Adrenal gland (tissue), 12 donors: ENCODE results near the gene FAAP100. TPM values are rescaled to one million over a fixed set of nuclear protein-coding genes. Genes with fewer than 3 reads are reported as not detected.
A peak's percentile ranks its signal among the peaks of the same experiment; 100 is the strongest.

Experiments used
- DNase-seq, 7 donors: peaks; one replicate each; pipeline ENCODE4 v3.0.0-alpha.2; 2019 to 2020
- H3K27ac ChIP-seq, 5 donors: fragments of 200-600 bp; sonication (generic) in 4 of 5; 1 replicate in 3 of 5; 2 replicates in 2 of 5; pipeline versions ENCODE4 v1.5.1 to v1.8.0; 2016 to 2020; ENCODE audit warnings: mild to moderate bottlenecking in 1 of 5
- H3K27me3 ChIP-seq: fragments of 200-600 bp; 2 replicates; pipeline ENCODE4 v1.8.0; 2021
- H3K36me3 ChIP-seq, 2 donors: fragments of 200-600 bp; replicated peaks in 1 of 2; 1 replicate in 1 of 2; 2 replicates in 1 of 2; pipeline versions ENCODE4 v1.5.1 to v1.8.0; 2018 to 2022
- H3K4me1 ChIP-seq, 2 donors: fragments of 200-600 bp; replicated peaks in 1 of 2; 1 replicate in 1 of 2; 2 replicates in 1 of 2; pipeline versions ENCODE4 v1.5.1 to v1.8.0; 2018 to 2021
- H3K4me3 ChIP-seq, 4 donors: fragments of 200-600 bp; sonication (generic) in 3 of 4; one replicate each; pipeline ENCODE4 v1.5.1; 2016 to 2018
- H3K9me3 ChIP-seq, 3 donors: fragments of 200-600 bp; sonication (generic) in 1 of 3; replicated peaks in 1 of 3; 1 replicate in 2 of 3; 2 replicates in 1 of 3; pipeline versions ENCODE4 v1.5.1 to v1.8.0; 2016 to 2021
- CTCF ChIP-seq, 6 experiments: fragments of 450-650 bp in 4 of 6; fragments of 200-600 bp in 2 of 6; sonication (generic) in 1 of 6; IDR thresholded peaks; 1 replicate in 5 of 6; 2 replicates in 1 of 6; pipeline versions ENCODE4 v1.5.1 to v1.8.0; 2016 to 2021; ENCODE audit warnings: antibody characterized with exemption in 6 of 6, mild to moderate bottlenecking in 2 of 6, moderate library complexity in 1 of 6
- POLR2A ChIP-seq, 2 donors: fragments of 450-650 bp; IDR thresholded peaks; one replicate each; pipeline ENCODE4 v1.6.1; 2017; ENCODE audit warnings: antibody characterized with exemption in 2 of 2, mild to moderate bottlenecking in 2 of 2, moderate library complexity in 1 of 2
- WGBS, 4 donors: extraction: QIAGEN DNeasy Blood & Tissue Kit in 2 of 4; methylation state at CpG; one replicate each; pipeline versions ENCODE4 v1.1.5 to v1.1.7; 2013 to 2017; 5-methylcytosine and 5-hydroxymethylcytosine counted together
- intact Hi-C, 2 donors: fragments of 100-400 bp; cut with DNase I; formaldehyde crosslinking; loops; one replicate each; pipeline versions ENCODE4 v1.14.1 to v1.15.0; 2022 to 2023
- polyA plus RNA-seq, 3 donors: library from polyadenylated mRNA; stranded (reverse); fragments of 200-250 nt in 2 of 3; fragments of 350-450 nt in 1 of 3; fragmentation: Illumina TruSeq in 1 of 3; extraction: RNeasy Lipid Tissue Mini Kit (QIAGEN cat#74804) in 1 of 3; gene quantifications; one replicate each; pipeline ENCODE4 v1.2.3, GENCODE V29; 2013 to 2014
- total RNA-seq, 9 donors: library from RNA; depleted of rRNA in 4 of 9; stranded (reverse); fragments of >200 nt in 4 of 9; fragments of 120-200 nt in 1 of 9; fragmentation: NEBNext Ultra II Directional in 1 of 9; extraction: Animal tissue kit (Norgen Biotek cat#: 25700) in 1 of 9; gene quantifications; one replicate each; pipeline versions ENCODE4 v1.1.0 to v1.2.4, GENCODE V29; 2013 to 2023
- donor health status: healthy with polysubstance abuse.
- donor health status: Bipolar disorder and iron deficiency.
- donor health status: DM: yes; HTN: yes; CAD: no.
- donor health status: DM: no; HTN: no; CAD: no.
- donor health status: DM: no; HTN: no; CAD: no.
- donor health status: DM: yes; HTN: yes; CAD: no.

Gene FAAP100
- total and polyA plus RNA-seq, 12 donors = 2.5 to 89.0 (median 31.7) TPM

- intact Hi-C loops = loop anchor here (10.0 kb wide), 1 partner anchor 95 kb away; no protein-coding TSS in a partner anchor
- peak overlapping the region in 3 of 5 donors; percentile 27 to 99 (median 99) for H3K27ac ChIP-seq
- no peaks in the 10 kb centered on the region for H3K27me3 ChIP-seq
- peaks cover 15 to 37% of the 10 kb centered on the region in 2 donors for H3K4me1 ChIP-seq
- no peaks in the 10 kb centered on the region for H3K9me3 ChIP-seq
- TF ChIP-seq CTCF (IDR thresholded peaks at IDR 0.05) (no peak), POLR2A (IDR thresholded peaks at IDR 0.05) (no peak)
- H3K36me3 ChIP-seq = peaks cover 0 to 32% of the 10 kb centered on the region in 2 donors
- WGBS, 4 donors = 13 to 33% (median 20%) methylated on average over 11 to 22 of the region's 22 CpGs
- H3K4me3 ChIP-seq = peak overlapping the region in 3 of 4 donors; percentile 84 to 95 (median 92)
- peak in 1 of 7 donors; percentile 30 for DNase-seq
Measured at GRCh38 chr17:81509972-81510784, 42.0 kb downstream of the FAAP100 start.

GRCh38 chr17:81509207-81509971 is 42.8 kb downstream of the FAAP100 start:
- Histone ChIP-seq H3K36me3 (peaks cover 0 to 32% of the 10 kb centered on the region in 2 donors), H3K9me3 (no peaks in the 10 kb centered on the region), H3K4me3 (peak overlapping the region in 2 of 4 donors; percentile 21 to 92), H3K27ac (peak overlapping the region in 3 of 5 donors; percentile 27 to 44 (median 30)), H3K27me3 (no peaks in the 10 kb centered on the region), H3K4me1 (peaks cover 15 to 37% of the 10 kb centered on the region in 2 donors)
- DNase-seq = no peak
- intact Hi-C loops = no loop called here
- WGBS, 4 donors = 40 to 51% (median 45%) methylated on average over 12 of the region's 12 CpGs
- TF ChIP-seq POLR2A (IDR thresholded peaks at IDR 0.05) (no peak), CTCF (IDR thresholded peaks at IDR 0.05) (no peak)

- no peaks in the 10 kb centered on the region for H3K27me3 ChIP-seq
- peak in 3 of 7 donors; percentile 40 to 66 (median 59) for DNase-seq
- H3K9me3 ChIP-seq = no peaks in the 10 kb centered on the region
- TF ChIP-seq CTCF (IDR thresholded peaks at IDR 0.05) = no peak
- TF ChIP-seq POLR2A (IDR thresholded peaks at IDR 0.05) = no peak
- intact Hi-C loops = no loop called here
- peak overlapping the region in 1 of 4 donors; percentile 92 for H3K4me3 ChIP-seq
- H3K27ac ChIP-seq = peak overlapping the region in 1 of 5 donors; percentile 30
- H3K36me3 ChIP-seq = peaks cover 0 to 32% of the 10 kb centered on the region in 2 donors
- 51 to 56% (median 55%) methylated on average over 10 of the region's 10 CpGs for WGBS, 4 donors
- H3K4me1 ChIP-seq = peaks cover 15 to 30% of the 10 kb centered on the region in 2 donors
Measured at GRCh38 chr17:81508639-81509206, 43.4 kb downstream of the FAAP100 start.

- no peak for DNase-seq
- H3K4me3 ChIP-seq = no peak overlapping the region
- H3K27ac ChIP-seq = no peak overlapping the region
- H3K27me3 ChIP-seq = no peaks in the 10 kb centered on the region
- H3K9me3 ChIP-seq = no peaks in the 10 kb centered on the region
- TF ChIP-seq POLR2A (IDR thresholded peaks at IDR 0.05) = no peak
- no peaks in the 10 kb centered on the region for H3K4me1 ChIP-seq
- intact Hi-C loops = no loop called here
- no peaks in the 10 kb centered on the region for H3K36me3 ChIP-seq
Measured at GRCh38 chr17:81503619-81504018, 48.5 kb downstream of the FAAP100 start.
